ENCODE data around the gene CANX.
"Not testable (repeated sequence)": the region's sequence is repeated elsewhere in the genome, so short reads cannot be mapped to it uniquely, and the experiment has no call there.

- TF ChIP-seq CTCF, POLR2A, EP300, POLR2AphosphoS5 (IDR thresholded peaks at IDR 0.05): not testable (repeated sequence)
Observed at GRCh38 chr5:179649166-179649703, 49.5 kb upstream of the CANX start.

Measured in suprapubic skin (tissue), 4 donors.